ENCODE measurements around the gene PUM1. TPM values are rescaled to one million over a fixed set of nuclear protein-coding genes. Genes with fewer than 3 reads are reported as not detected.
A peak's percentile ranks its signal among the peaks of the same experiment; 100 is the strongest.

PUM1 gene
- total and polyA plus RNA-seq, 2 donors (not counting 1 experiment from before 2014, with no cell fraction given): 59.3 to 70.5 TPM

DNA sequence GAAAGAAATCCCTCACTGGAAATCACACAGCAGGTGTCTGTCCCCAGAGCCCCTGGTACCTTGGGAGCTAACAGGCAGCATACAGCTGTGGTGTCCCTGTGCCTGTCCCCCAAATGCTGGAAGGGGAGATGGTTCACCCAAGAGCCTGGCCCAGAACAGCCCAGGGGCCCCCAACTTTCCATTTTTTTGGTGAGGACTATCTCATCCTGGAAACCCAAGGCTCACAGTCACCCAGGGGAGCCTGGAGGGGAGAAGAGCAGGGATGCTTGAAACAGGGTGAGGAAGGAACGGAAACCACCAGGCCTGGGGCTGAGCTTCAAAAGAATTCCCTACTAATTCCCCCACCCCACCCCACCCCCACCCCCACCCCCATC lies 160.6 kb downstream of the PUM1 start:
- H3K79me2 ChIP-seq (ENCODE audit: control insufficient read depth, insufficient read depth, low read length): peaks cover 4% of the 10 kb centered on the region
- peaks cover 24% of the 10 kb centered on the region for H3K4me1 ChIP-seq (ENCODE audit: control insufficient read depth, extremely low read depth, insufficient read depth, low read length)
- DNase-seq (ENCODE audit: low read depth in 2 of 2): no peak
- H3K36me3 ChIP-seq (ENCODE audit: control insufficient read depth, insufficient read depth, low read length): peaks cover 2% of the 10 kb centered on the region
- no peaks in the 10 kb centered on the region for H3K27me3 ChIP-seq (ENCODE audit: control insufficient read depth, insufficient read depth, low read length)
- no peak overlapping the region for H2AFZ ChIP-seq (ENCODE audit: low read length)
- H3K4me3 ChIP-seq (replicated peaks in 1 of 4; ENCODE audit: control extremely low read depth in 1 of 4, insufficient read depth in 1 of 4, low read depth in 3 of 4, low read length in 4 of 4): no peak overlapping the region
- no peak overlapping the region for H3K4me2 ChIP-seq (ENCODE audit: extremely low read depth, insufficient read depth, low read length)
- H3K27ac ChIP-seq (ENCODE audit: insufficient read depth, low read length): no peak overlapping the region
- H4K20me1 ChIP-seq (ENCODE audit: control insufficient read depth, extremely low read depth, insufficient read depth, low read length): no peaks in the 10 kb centered on the region
- H3K9me3 ChIP-seq (ENCODE audit: control insufficient read depth, insufficient read depth, low read depth, low read length): no peaks in the 10 kb centered on the region
- H3K9ac ChIP-seq (ENCODE audit: insufficient read depth, low read length): no peak overlapping the region
- no peak for TF ChIP-seq EZH2 (IDR thresholded peaks at IDR 0.05; ENCODE audit: low read length, missing control alignments)
- TF ChIP-seq, protein P1, sequence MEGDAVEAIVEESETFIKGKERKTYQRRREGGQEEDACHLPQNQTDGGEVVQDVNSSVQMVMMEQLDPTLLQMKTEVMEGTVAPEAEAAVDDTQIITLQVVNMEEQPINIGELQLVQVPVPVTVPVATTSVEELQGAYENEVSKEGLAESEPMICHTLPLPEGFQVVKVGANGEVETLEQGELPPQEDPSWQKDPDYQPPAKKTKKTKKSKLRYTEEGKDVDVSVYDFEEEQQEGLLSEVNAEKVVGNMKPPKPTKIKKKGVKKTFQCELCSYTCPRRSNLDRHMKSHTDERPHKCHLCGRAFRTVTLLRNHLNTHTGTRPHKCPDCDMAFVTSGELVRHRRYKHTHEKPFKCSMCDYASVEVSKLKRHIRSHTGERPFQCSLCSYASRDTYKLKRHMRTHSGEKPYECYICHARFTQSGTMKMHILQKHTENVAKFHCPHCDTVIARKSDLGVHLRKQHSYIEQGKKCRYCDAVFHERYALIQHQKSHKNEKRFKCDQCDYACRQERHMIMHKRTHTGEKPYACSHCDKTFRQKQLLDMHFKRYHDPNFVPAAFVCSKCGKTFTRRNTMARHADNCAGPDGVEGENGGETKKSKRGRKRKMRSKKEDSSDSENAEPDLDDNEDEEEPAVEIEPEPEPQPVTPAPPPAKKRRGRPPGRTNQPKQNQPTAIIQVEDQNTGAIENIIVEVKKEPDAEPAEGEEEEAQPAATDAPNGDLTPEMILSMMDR (conservative IDR thresholded peaks at IDR 0.05 in 1 of 2, IDR thresholded peaks at IDR 0.05 in 1 of 2; ENCODE audit: low read depth in 1 of 2, low read length in 2 of 2): no peak

- H3K9ac ChIP-seq (ENCODE audit: insufficient read depth, low read length): no peak overlapping the region
- no peak overlapping the region for H2AFZ ChIP-seq (ENCODE audit: low read length)
- no peak for DNase-seq (ENCODE audit: low read depth in 2 of 2)
- H3K27me3 ChIP-seq (ENCODE audit: control insufficient read depth, insufficient read depth, low read length): no peaks in the 10 kb centered on the region
- H3K4me1 ChIP-seq (ENCODE audit: control insufficient read depth, extremely low read depth, insufficient read depth, low read length): peaks cover 24% of the 10 kb centered on the region
- peaks cover 4% of the 10 kb centered on the region for H3K79me2 ChIP-seq (ENCODE audit: control insufficient read depth, insufficient read depth, low read length)
- no peaks in the 10 kb centered on the region for H3K9me3 ChIP-seq (ENCODE audit: control insufficient read depth, insufficient read depth, low read depth, low read length)
- H3K4me2 ChIP-seq (ENCODE audit: extremely low read depth, insufficient read depth, low read length): no peak overlapping the region
- H3K4me3 ChIP-seq (replicated peaks in 1 of 4; ENCODE audit: control extremely low read depth in 1 of 4, insufficient read depth in 1 of 4, low read depth in 3 of 4, low read length in 4 of 4): no peak overlapping the region
- H4K20me1 ChIP-seq (ENCODE audit: control insufficient read depth, extremely low read depth, insufficient read depth, low read length): no peaks in the 10 kb centered on the region
- H3K27ac ChIP-seq (ENCODE audit: insufficient read depth, low read length): no peak overlapping the region
- no peak for TF ChIP-seq EZH2 (IDR thresholded peaks at IDR 0.05; ENCODE audit: low read length, missing control alignments)
- TF ChIP-seq, protein P1 (conservative IDR thresholded peaks at IDR 0.05 in 1 of 2, IDR thresholded peaks at IDR 0.05 in 1 of 2; ENCODE audit: low read depth in 1 of 2, low read length in 2 of 2): no peak
- H3K36me3 ChIP-seq (ENCODE audit: control insufficient read depth, insufficient read depth, low read length): peaks cover 2% of the 10 kb centered on the region
Measured at GRCh38 chr1:30904191-30904961, 161.1 kb downstream of the PUM1 start.

GRCh38 chr1:30903343-30904034 lies 162.0 kb downstream of the PUM1 start:
- H3K27me3 ChIP-seq (ENCODE audit: control insufficient read depth, insufficient read depth, low read length): no peaks in the 10 kb centered on the region
- H3K4me2 ChIP-seq (ENCODE audit: extremely low read depth, insufficient read depth, low read length): no peak overlapping the region
- TF ChIP-seq, protein P1 (conservative IDR thresholded peaks at IDR 0.05 in 1 of 2, IDR thresholded peaks at IDR 0.05 in 1 of 2; ENCODE audit: low read depth in 1 of 2, low read length in 2 of 2): no peak
- no peak for TF ChIP-seq EZH2 (IDR thresholded peaks at IDR 0.05; ENCODE audit: low read length, missing control alignments)
- H3K4me3 ChIP-seq (replicated peaks in 1 of 4; ENCODE audit: control extremely low read depth in 1 of 4, insufficient read depth in 1 of 4, low read depth in 3 of 4, low read length in 4 of 4): no peak overlapping the region
- peaks cover 4% of the 10 kb centered on the region for H3K79me2 ChIP-seq (ENCODE audit: control insufficient read depth, insufficient read depth, low read length)
- no peak overlapping the region for H3K9ac ChIP-seq (ENCODE audit: insufficient read depth, low read length)
- H4K20me1 ChIP-seq (ENCODE audit: control insufficient read depth, extremely low read depth, insufficient read depth, low read length): no peaks in the 10 kb centered on the region
- H3K36me3 ChIP-seq (ENCODE audit: control insufficient read depth, insufficient read depth, low read length): peaks cover 2% of the 10 kb centered on the region
- peak overlapping the region; percentile 54 for H3K27ac ChIP-seq (ENCODE audit: insufficient read depth, low read length)
- no peaks in the 10 kb centered on the region for H3K9me3 ChIP-seq (ENCODE audit: control insufficient read depth, insufficient read depth, low read depth, low read length)
- peak in 1 of 2 donors; percentile 21 for DNase-seq (ENCODE audit: low read depth in 2 of 2)
- H2AFZ ChIP-seq (ENCODE audit: low read length): no peak overlapping the region
- H3K4me1 ChIP-seq (ENCODE audit: control insufficient read depth, extremely low read depth, insufficient read depth, low read length): peaks cover 21% of the 10 kb centered on the region
